GM12878 (cell line): ENCODE data around the gene CRYGD. TPM values are rescaled to one million over a fixed set of nuclear protein-coding genes. Genes with fewer than 3 reads are reported as not detected.

Experiments used
- ATAC-seq: fragments of 200-7000 bp; cut with Tn5 transposase; 3 replicates; pipeline ENCODE4 v1.9.1; 2020; ENCODE audit warnings: mild to moderate bottlenecking, moderate library complexity
- BruUV-seq: library from RNA; stranded (reverse); fragments of 400-500 nt; replicated peaks from 2 replicates; lab custom pipeline; 2021; lab: Mats Ljungman, UMichigan
- CTCF ChIA-PET: fragments of 300-600 bp; sonication (Branson Sonifier 250); formaldehyde crosslinking; extraction: SDS; loops from one replicate; lab custom pipeline; 2021; ENCODE audit warnings: inconsistent platforms; lab: Yijun Ruan, JAX
- POLR2A ChIA-PET: fragments of 350-600 bp; formaldehyde crosslinking; extraction: SDS; loops from one replicate; lab custom pipeline; 2021; ENCODE audit warnings: inconsistent platforms; lab: Charles Lee
- RAD21 ChIA-PET: fragments of 300-600 bp; sonication (Branson Sonifier 250); formaldehyde crosslinking; loops from one replicate; lab custom pipeline; 2023; ENCODE audit warnings: antibody characterized with exemption; ENCODE audit not compliant: unreplicated experiment; lab: Charles Lee
- SMC1A ChIA-PET: fragments of 300-600 bp; sonication (Branson Sonifier 250); formaldehyde crosslinking; loops from one replicate; lab custom pipeline; 2023; ENCODE audit not compliant: unreplicated experiment, uncharacterized antibody; lab: Charles Lee
- DNase-seq: peaks from one replicate; pipeline ENCODE4 v3.0.0-alpha.2; 2011; ENCODE audit warnings: low read depth, low spot score
- FAIRE-seq: peaks from 3 replicates; lab custom pipeline; 2011; peaks lifted over from hg19 to GRCh38; lab: Jason Lieb, UNC
- H2AFZ ChIP-seq: 2 replicates; pipeline ENCODE4 v1.6.0; 2011; ENCODE audit warnings: low read depth, low read length, control low read depth; ENCODE audit not compliant: control insufficient read depth
- H3K27ac ChIP-seq: 2 replicates; pipeline ENCODE4 v1.5.1; 2011; ENCODE audit warnings: control low read depth; ENCODE audit not compliant: control insufficient read depth, insufficient read depth
- H3K27me3 ChIP-seq, 2 experiments: replicated peaks in 1 of 2; 2 replicates each; pipeline versions ENCODE4 v1.6.0 to v1.6.1; 2011; ENCODE audit warnings: low read length in 1 of 2; ENCODE audit not compliant: control insufficient read depth in 2 of 2, insufficient read depth in 2 of 2
- H3K36me3 ChIP-seq, 2 experiments: 2 replicates each; pipeline ENCODE4 v1.5.1; 2011; ENCODE audit warnings: low read length in 1 of 2; ENCODE audit not compliant: control insufficient read depth in 2 of 2, insufficient read depth in 2 of 2
- H3K4me1 ChIP-seq: 2 replicates; pipeline ENCODE4 v1.6.1; 2011; ENCODE audit warnings: mild to moderate bottlenecking, low read length, moderate library complexity, mixed read lengths; ENCODE audit not compliant: control insufficient read depth, insufficient read depth
- H3K4me2 ChIP-seq: 2 replicates; pipeline ENCODE4 v1.6.0; 2011; ENCODE audit warnings: control low read depth; ENCODE audit not compliant: control insufficient read depth, insufficient read depth
- H3K4me3 ChIP-seq: fragments of 200-600 bp; sonication (generic); 2 replicates; pipeline ENCODE4 v1.5.1; 2016
- H3K79me2 ChIP-seq: 2 replicates; pipeline ENCODE4 v1.6.0; 2011; ENCODE audit warnings: low read length; ENCODE audit not compliant: control insufficient read depth, insufficient read depth
- H3K9ac ChIP-seq: 2 replicates; pipeline ENCODE4 v1.8.0; 2011; ENCODE audit warnings: low read length, control low read depth, mixed read lengths; ENCODE audit not compliant: control insufficient read depth, insufficient read depth
- H3K9me3 ChIP-seq: replicated peaks from 3 replicates; pipeline ENCODE4 v1.5.1; 2011; ENCODE audit warnings: mild to moderate bottlenecking, low read length; ENCODE audit not compliant: control insufficient read depth, insufficient read depth
- H4K20me1 ChIP-seq: 2 replicates; pipeline ENCODE4 v1.6.0; 2011; ENCODE audit not compliant: control insufficient read depth, insufficient read depth
- ASH2L ChIP-seq: fragments of 300-600, 200-600 bp; sonication (generic); IDR thresholded peaks from 2 replicates; pipeline ENCODE4 v1.6.1; 2017; ENCODE audit warnings: low read depth, mild to moderate bottlenecking, borderline replicate concordance
- FOXM1 ChIP-seq: IDR thresholded peaks from 2 replicates; pipeline ENCODE4 v1.6.1; 2012; ENCODE audit warnings: low read depth, mild to moderate bottlenecking, inconsistent platforms, low read length, moderate library complexity
- KAT2A ChIP-seq: conservative IDR thresholded peaks from 2 replicates; pipeline ENCODE4 v1.6.1; 2011; ENCODE audit warnings: low read depth, low read length; ENCODE audit not compliant: control insufficient read depth
- NFXL1 ChIP-seq: fragments of 450-650 bp; IDR thresholded peaks from 2 replicates; pipeline ENCODE4 v1.6.1; 2017; ENCODE audit warnings: antibody characterized with exemption, mild to moderate bottlenecking, borderline replicate concordance
- POU2F2 ChIP-seq: IDR thresholded peaks from 3 replicates; pipeline ENCODE4 v1.6.1; 2011; ENCODE audit warnings: low read depth, mild to moderate bottlenecking, low read length, borderline replicate concordance
- SMAD1 ChIP-seq: fragments of 450-650 bp; IDR thresholded peaks from 2 replicates; pipeline ENCODE4 v1.6.1; 2018; ENCODE audit warnings: mild to moderate bottlenecking, low read depth; ENCODE audit not compliant: partially characterized antibody
- SMAD5 ChIP-seq: IDR thresholded peaks from 2 replicates; pipeline ENCODE4 v1.6.1; 2016; ENCODE audit warnings: antibody characterized with exemption, low read depth
- SREBF1 ChIP-seq: IDR thresholded peaks from 2 replicates; pipeline ENCODE4 v1.6.1; 2012; ENCODE audit warnings: mild to moderate bottlenecking, low read length
- SUZ12 ChIP-seq: fragments of 200-600 bp; sonication (generic); IDR thresholded peaks from one replicate; pipeline ENCODE4 v1.6.1; 2018; ENCODE audit warnings: antibody characterized with exemption, mild to moderate bottlenecking; ENCODE audit not compliant: unreplicated experiment
- TAF1 ChIP-seq: IDR thresholded peaks from 2 replicates; pipeline ENCODE4 v1.6.1; 2011; ENCODE audit warnings: mild to moderate bottlenecking, low read depth, low read length, borderline replicate concordance
- ZNF592 ChIP-seq: fragments of 450-650 bp; IDR thresholded peaks from 2 replicates; pipeline ENCODE4 v1.6.1; 2017; ENCODE audit warnings: mild to moderate bottlenecking, moderate library complexity
- WGBS: methylation state at CpG from one replicate; pipeline ENCODE4 v1.1.6; 2016; ENCODE audit warnings: low lambda C conversion rate; ENCODE audit not compliant: insufficient replicate concordance, insufficient coverage; ENCODE audit errors: missing lambda C conversion rate; 5-methylcytosine and 5-hydroxymethylcytosine counted together
- in situ Hi-C: fragments of 300-500 bp; cut with MboI; formaldehyde crosslinking; loops from 9 replicates; pipeline ENCODE4 v1.14.3; 2018; ENCODE audit warnings: mixed read lengths
- intact Hi-C: fragments of 100-400 bp; cut with micrococcal nuclease; formaldehyde crosslinking; loops from one replicate; pipeline ENCODE4 v1.14.2; 2022; ENCODE audit not compliant: unreplicated experiment
- polyA plus RNA-seq, 11 experiments: library from polyadenylated mRNA; depleted of rRNA in 4 of 11; unstranded in 6 of 11; stranded (reverse) in 5 of 11; fragments of >200 nt; fragmentation: Nextera tagmentation in 4 of 11; fragmentation: Illumina TruSeq in 1 of 11; extraction: Ambion mirVana in 4 of 11; extraction: Trizol in 1 of 11; gene quantifications; 1 replicate in 1 of 11; 2 replicates in 10 of 11; pipeline versions ENCODE4 v1.2.1 to v1.2.3, GENCODE V29; 2011 to 2016; ENCODE audit warnings: inconsistent platforms in 2 of 11, missing spikeins in 2 of 11, low read depth in 1 of 11
- total RNA-seq, 4 experiments: library from RNA; depleted of rRNA in 3 of 4; stranded (reverse); fragments of >200 nt in 3 of 4; fragmentation: Illumina TruSeq in 1 of 4; extraction: Trizol in 1 of 4; gene quantifications; 2 replicates each; pipeline versions ENCODE4 v1.2.1 to v1.2.3, GENCODE V29; 2013 to 2021

CRYGD gene
- total and polyA plus RNA-seq, 10 of the 15 experiments (the other 5 are each of a cell fraction or from before 2014, with no cell fraction given) = not detected

DNA sequence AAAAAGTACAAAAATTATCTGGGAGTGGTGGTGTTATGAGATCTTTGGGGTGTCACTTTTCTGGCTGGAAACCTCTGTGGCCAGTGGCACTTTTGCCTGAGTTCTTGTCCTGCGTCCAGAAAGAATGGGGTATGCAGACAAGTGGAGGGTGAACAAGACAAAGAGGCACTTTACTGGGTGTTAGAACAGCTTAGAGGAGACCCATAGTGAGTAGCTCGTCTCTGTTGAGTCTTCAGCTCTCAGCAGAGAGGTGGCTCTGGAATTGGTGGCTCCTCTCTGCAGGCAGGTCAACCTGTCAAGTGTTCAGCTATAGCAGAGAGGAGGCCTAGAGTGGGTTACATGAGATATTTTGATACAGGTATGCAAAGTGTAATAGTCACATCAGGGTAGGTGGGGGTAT is 26.1 kb downstream of the CRYGD start:
- FAIRE-seq = no peak
- TF ChIP-seq TAF1 = no peak
- TF ChIP-seq SREBF1 = no peak
- no peak for TF ChIP-seq FOXM1
- TF ChIP-seq KAT2A = no peak
- no peak for TF ChIP-seq NFXL1
- TF ChIP-seq ASH2L = no peak
- TF ChIP-seq POU2F2 = no peak
- TF ChIP-seq SUZ12 = no peak
- no peak for TF ChIP-seq SMAD1
- no peak for TF ChIP-seq ZNF592
- TF ChIP-seq SMAD5 = no peak
- TF ChIP-seq, all 136 proteins: peak for 0
- no peak for DNase-seq
- Histone ChIP-seq H3K27ac (no peak overlapping the region), H3K36me3 (no peaks in the 10 kb centered on the region), H3K4me3 (no peak overlapping the region), H3K4me2 (no peak overlapping the region), H4K20me1 (no peaks in the 10 kb centered on the region), H3K79me2 (no peaks in the 10 kb centered on the region), H3K27me3 (no peaks in the 10 kb centered on the region; a peak in 1 of 4 replicates), H3K9ac (no peak overlapping the region), H3K9me3 (no peaks in the 10 kb centered on the region), H3K4me1 (no peaks in the 10 kb centered on the region), H2AFZ (no peak overlapping the region)
- RAD21 ChIA-PET = no interaction called here
- CTCF ChIA-PET = no interaction called here
- intact Hi-C loops (no loop called here), in situ Hi-C loops (no loop called here)
- POLR2A ChIA-PET = no interaction called here
- BruUV-seq = no TSS peak
- SMC1A ChIA-PET = no interaction called here
- WGBS = 0% methylated on average over 2 of the region's 2 CpGs
- ATAC-seq = no peak
